EH (cell line): ENCODE data around the gene TBC1D20.
A peak's percentile ranks its signal among the peaks of the same experiment; 100 is the strongest.

ENCODE experiments used
- DNase-seq: peaks from one replicate; pipeline ENCODE4 v3.0.0-alpha.2; 2015; ENCODE audit warnings: low read depth

TBC1D20 gene

DNA sequence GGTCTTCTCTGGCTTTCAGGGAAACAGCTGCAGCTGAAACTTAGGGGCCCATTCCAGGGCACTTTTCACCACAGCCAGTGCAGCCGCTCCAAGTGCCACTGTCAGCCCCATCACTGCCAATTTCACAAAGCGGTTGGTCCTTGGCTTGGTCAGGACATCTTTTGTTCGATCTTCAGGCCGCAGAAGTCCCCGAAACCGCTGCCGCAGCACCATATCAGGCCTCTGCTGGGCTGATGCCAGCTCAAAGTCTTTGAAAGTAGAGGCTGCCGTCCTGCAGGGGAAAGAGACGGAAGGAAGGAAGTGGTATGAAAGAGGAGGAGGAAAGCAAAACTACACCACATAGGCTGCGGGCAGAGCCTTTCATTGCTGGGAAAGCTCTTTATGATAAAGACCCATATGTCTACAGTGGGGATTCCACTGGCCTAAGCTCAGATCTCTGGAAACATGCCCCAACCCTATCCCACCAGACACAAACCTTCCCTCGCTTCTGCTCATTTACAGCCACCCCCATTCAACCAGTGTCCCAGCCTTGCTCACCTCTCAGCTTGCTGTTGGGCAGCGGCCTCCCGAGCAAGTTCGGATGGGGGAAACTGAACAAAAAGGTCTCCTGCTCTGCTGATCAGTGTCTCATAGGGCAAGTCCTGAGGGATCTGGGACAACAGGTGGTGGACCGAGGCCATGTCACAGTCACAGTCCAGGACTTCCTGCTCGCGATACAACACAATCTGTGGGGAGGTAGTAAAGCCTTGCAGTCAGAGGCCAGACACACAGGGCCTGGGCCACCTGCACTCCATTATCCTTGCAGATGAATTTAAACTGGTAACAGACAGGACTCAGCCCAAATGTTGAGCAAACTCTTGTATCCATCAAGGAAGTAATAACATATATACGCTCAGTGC, 23.5 kb downstream of the TBC1D20 start:
- no peak for DNase-seq

DNA sequence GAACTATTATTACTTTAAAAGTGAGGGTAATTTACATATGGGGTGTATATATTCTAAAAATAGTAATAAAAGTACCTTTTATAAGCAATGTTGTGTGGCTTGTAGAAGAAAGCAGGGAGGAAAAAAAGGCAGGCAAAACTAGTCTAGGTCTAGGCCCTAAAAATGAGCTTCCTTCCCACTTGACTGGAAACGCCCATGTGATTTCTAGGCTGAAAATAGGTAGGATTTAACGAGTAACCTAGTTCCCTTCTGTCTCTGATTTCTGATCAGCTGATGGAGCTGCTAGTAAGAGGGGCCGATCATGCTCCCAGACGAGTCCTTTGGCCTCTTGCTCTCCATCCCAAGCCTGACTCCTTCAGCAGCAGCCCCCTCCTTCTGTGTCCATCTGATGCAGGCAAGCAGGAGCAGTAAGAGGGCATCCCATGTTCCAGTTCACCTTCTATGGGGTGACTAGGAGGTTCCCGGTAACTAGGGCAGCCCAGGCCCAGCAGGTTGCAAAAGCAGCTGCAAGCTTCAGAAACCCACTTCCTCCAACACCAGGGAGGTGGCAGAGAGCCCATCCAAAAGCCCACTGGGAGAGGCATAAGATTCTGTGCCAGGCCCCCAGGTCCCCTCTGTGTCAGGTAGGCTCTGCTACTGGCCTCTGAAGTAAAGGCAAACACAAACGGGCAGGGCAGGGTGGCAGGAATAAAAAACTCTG, 24.4 kb downstream of the TBC1D20 start:
- DNase-seq = no peak

DNA sequence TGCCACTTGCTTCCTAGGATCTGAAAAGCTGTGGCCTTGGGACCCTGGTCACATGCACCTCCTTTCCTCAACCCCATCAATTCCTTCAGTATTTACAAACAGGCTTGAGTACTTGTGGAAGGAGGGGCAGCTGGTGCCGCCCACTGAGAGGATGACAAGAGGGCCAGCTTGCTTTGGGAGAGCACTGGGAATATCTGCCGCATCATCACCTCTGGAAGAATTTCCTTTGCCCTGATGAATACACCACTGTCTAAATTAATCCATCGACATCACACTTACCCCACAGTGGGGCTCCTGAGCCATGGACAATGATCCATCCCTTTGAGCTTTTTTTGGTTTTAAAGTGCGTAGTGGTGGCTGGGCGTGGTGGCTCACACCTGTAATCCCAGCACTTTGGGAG, 25.9 kb downstream of the TBC1D20 start:
- no peak for DNase-seq

DNA sequence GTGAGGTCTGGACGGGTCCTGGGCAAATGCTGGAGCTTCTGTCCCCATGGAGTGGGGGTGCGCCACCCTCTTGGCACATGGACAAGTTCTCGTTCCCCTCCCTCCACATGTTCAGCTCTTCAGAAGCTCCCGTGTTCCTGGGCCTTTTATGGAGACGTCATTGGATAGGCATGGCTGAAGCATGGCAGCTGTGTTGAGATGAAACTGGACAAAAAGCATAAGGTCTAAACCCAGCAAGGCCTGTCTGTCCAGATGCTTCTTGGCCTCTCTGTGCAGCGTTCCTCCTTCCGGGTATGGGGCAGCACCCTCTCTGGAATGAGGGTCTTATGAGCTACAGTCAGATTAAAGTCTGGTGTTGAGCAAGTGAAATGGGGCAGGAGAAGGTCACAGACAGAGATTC, 26.8 kb downstream of the TBC1D20 start:
- no peak for DNase-seq

DNA sequence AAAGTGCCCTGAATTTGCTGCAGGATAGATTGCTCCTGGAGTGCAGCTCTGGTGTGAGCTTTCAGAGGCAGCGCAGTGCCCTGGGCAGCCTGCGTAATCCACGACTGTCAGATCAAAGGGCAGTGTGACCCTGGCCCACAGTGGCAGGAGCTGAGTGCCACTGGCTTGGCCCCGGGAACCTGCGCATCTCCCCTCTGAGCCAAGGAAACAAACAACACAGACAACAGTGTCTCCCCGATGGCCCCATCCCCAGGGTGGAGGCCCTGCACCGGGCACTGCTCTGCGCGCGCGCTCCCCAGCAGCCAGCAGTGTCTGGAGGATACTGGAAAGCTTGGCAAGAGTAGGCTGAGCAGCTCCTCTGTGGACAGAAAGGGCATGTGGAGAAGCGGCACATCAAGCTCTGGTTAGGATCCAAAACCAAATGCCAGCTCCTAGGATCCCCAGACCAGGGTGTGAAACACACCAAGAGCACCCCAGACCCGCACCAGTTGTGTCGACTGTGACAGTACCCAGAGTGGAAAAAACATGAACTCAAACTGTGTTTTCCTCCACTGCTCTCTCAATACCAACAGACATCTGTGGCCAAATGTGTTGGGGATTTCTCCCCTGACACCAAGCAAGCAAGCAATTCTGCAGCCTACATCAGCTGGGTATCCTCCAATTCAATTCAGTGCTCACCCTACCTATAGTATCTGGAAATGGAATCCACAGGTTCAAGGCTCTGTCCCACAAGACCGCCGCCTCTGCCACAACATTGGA, 27.5 kb downstream of the TBC1D20 start:
- no peak for DNase-seq

DNA sequence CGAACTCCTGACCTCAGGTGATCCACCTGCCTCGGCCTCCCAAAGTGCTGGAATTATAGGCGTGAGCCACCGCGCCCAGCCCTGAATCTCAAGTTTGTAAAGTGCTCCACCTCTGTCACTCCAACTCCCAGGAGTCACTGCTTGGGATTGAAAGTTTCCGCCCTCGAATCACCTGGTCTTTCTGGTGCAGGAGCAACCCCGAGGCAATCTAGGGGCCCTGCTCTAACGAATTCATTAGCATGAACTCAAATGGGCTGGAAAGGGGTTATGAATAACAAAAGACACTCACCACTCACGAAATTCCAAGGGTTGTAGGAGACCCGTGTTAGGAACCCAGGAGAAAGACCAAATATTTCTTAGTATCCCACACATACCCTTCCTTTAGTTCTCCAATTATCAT, 28.1 kb downstream of the TBC1D20 start:
- DNase-seq = no peak

DNA sequence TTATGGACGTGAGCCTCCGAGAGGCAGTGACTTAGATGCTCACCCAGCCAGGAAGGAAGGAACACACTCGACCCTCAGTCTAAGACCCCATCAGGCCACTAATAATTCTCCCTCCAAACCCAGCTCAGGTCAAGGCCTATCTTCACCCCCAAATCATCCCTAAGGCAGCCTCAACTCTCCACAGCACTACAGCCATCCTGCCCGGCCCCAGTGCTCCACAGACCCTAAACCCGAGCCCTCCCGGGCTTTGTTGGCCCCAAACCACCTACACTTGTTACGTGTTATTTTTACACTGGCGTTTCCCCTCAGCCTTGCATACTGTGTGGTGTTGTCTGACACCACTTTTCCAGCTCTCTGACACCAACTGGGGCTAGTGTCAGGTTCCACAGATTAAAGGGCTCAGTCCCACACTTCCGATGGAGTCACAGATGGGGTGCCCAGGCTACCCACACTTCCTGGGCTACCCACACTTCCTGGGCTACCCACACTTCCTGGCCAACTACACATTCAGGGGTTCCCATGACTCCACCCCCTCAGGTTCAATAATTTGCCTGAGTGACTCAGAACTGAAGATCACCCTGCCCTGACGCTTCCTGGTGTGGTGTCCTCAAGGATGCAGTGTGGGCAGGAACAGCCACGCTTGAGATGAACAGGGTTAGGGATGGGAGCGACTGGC, 28.9 kb downstream of the TBC1D20 start:
- peak; percentile 19 for DNase-seq

DNA sequence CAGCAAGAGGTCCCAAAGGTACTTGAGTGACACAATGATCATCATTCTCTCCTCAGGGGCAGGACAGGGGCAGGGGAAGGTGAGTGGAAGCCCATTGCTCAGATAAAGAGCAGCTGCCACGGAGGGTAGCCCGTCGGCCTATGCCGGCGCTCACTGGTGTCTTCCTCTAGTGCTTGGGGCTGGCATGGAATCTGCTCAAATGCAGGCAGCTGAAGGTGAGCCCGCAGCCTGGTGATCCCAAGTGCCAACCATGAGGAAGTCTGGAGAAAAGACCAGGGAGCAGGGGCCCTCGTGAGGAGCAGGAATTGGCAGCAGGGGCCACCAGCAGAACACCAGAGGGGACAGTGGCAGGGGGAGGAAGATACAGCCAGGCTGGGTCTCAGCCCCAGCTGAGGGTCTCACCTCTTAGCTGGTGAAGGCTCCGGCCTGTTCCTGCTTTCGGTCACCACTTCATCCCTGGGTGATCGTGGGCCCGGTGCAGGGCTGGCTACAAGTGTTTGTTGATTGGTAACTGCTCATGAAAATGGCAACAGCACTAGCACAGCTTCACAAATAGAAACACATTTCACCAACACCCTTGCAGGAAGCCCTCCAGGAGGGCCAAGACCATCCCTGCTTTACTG, 29.5 kb downstream of the TBC1D20 start:
- no peak for DNase-seq

DNA sequence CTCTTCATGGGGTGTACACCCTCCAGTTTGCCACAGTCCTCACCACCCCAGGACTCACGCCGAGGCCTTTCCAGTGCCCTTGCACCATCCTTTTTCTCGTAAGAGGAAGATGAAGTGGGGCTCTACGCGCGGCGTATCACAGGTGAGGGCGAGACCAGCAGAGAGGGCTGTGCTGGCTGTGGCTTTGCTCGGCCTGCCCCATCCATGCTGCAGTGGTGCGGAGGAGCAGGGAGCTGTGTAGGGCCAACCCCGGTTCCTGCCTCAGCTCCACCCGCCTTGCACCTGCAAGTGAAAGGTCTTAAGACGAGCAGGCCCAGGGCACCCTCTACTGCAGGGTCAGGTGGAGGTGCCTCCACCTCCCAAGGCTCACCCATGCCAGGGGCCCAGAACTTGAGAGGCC, 30.1 kb downstream of the TBC1D20 start:
- no peak for DNase-seq

DNA sequence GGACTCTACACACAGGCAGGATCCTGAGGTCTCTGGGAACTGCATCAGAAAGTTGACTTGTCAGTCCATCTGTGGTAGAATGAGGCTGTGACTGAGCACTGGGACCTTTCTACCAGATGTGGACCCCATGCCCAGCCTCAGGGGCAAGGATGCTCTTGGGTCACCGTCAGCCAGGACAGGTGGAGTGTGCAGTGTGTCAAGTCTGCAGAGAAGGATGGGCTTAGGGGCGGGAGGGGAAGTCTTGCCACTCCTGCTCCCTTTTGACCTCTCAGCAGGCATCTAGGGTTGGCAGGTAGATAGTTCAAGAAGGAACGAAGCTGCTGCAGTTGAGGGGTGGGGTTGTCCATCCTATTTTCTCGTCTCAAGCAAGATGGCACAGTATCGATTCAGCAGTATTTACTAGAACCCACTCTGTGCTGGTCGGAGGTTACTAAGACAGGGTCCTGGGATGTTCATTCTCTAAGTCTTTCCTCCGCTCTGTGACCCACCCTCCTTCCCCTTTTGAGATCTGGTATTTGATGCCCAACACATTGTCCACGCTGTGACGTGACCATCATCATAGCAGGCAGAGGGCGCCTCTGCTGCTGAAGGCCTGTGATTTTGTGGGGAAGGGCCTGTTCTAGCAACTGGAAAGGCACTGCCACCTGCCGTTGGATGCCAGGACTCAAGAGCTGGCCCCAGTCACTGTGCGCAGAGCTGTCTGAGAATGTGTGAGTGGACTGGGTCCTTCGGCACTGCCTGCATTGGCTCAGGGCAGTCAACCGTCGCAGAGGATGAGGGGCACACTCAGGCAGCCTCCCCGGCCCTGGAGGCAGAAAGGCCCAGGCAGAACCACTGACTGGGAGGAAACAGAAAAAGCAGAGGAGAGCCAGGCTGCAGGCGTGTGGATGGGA, 31.1 kb downstream of the TBC1D20 start:
- peak; percentile 67 for DNase-seq

DNA sequence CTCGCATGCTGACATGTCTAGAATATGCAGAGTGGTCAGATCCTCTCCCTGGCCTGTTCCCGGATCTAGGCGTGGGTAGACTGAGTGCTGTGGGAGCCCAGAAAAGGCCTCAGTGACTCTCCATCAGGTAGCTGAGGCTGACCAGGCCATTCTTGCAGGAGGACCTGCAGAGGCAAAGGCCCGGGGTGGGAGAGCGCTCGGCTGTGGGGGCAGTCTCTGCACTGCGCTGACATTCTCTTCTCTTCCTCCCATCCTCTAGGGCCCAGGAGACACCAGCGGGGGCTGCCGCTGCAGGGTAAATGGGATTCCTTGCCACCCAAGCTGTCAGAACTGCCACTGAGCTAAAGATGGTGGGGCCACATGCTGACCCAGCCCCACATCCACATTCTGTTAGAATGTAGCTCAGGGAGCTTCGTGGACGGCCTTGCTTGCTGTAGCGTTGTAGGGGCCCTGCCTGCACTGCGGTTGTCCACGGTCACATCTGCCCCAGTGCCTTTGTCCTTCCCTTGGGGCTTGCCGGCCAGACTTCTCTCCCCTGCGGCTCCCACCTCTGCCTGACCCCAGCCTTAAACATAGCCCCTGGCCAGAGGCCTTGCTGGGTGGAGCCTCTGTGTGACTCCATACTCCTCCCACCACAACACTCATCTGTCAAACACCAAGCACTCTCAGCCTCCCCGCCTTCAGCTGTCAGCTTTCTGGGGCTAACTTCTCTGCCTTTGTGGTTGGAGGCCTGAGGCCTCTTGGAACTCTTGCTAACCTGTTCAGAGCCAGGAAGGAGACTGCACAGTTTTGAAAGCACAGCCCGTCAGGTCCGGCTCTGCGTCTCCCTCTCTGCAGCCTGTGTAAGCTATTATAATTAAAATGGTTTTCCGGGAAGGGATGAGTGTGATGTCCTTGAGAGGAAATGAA, 32.0 kb downstream of the TBC1D20 start:
- DNase-seq = peak; percentile 13

DNA sequence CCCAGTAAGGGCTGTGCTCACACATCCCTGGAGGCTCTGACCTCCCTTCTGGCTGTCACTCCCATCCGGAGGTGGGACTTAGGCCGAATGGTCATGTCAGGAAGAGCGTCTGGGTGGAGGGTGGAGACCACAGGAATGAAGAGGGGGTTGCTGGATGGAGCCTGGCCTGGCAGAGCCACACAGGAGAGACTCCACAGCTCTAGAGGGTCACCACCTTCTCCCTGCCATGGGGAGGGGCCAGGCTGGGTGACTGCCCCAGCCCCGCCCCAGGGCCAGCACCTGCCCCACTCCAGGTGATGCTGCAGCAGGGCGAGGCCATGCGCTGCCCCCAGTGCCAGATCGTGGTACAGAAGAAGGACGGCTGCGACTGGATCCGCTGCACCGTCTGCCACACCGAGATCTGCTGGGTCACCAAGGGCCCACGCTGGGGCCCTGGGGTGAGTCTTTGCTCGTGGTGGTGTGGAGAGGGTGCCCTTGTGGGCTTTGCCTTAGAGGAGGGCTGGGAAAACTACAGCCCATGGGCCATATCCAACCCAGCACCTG, 33.6 kb downstream of the TBC1D20 start:
- DNase-seq = no peak

DNA sequence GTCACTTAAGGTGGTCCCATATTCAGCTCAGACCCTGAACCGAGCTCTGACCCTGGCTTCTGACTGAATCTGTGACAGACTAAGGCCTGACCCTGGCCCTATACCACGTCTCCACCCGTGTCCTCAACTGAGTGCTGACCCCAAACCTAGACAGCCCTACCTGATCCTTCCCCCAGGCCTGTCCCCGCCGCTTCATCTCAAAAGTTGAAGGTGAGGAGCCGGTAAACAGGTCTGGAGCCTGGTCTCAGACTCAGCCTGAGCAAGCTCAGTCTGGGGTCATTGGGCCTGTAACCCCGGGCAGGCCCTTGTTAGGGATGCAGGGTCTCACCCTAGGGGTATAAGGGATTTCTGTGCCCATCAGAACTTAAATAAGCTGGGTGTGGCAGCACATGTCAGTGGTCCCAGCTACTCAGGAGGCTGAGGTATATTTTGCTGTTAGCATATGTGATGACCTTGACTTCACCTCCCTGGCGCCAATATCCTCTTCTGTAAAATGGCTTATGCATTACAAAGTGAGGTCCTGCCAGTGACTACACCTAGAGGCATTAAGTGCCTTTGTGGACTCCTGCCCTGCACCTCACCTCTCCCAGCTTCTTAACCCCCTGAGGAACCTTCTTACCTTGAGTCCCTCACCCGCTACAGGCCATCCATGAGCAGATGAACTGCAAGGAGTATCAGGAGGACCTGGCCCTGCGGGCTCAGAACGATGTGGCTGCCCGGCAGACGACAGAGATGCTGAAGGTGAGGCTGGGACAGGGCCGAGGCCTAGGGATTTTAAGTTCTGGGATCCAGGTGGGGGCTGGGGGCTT, 34.3 kb downstream of the TBC1D20 start:
- no peak for DNase-seq

DNA sequence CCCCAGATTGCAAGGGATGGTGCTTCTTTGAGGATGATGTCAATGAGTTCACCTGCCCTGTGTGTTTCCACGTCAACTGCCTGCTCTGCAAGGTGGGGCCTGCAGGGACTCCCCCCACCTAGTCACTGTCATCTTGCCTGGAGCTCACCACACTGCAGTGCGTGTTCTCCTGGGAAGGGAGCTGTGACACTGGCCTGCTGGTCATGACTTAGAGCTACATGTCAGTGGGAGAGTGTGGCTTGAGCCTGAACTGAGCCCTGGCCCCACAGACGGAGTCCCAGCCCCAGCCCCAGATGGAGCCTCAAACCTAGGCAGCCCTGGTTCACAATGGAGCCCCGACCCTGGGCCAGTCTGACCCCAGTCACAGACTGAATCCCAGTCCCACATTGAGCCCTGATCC, 34.9 kb downstream of the TBC1D20 start:
- no peak for DNase-seq

DNA sequence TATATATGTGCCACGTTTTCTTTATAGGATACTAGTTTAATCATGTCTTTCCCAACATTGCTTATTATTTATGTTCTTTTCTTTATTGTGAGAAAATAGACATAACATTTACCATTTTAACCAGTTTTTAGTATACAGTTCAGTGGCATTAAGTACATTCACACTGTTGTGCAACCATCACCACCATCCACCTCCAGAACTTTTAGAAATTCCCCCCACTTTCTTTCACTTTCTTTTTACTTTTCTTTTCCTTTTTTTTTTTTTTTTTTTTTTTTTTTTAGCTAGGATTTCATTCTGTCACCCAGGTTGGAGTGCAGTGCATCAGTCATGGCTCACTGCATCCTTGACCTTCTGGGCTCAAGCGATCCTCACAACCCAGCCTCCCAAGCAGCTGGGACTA, 35.8 kb downstream of the TBC1D20 start:
- no peak for DNase-seq

DNA sequence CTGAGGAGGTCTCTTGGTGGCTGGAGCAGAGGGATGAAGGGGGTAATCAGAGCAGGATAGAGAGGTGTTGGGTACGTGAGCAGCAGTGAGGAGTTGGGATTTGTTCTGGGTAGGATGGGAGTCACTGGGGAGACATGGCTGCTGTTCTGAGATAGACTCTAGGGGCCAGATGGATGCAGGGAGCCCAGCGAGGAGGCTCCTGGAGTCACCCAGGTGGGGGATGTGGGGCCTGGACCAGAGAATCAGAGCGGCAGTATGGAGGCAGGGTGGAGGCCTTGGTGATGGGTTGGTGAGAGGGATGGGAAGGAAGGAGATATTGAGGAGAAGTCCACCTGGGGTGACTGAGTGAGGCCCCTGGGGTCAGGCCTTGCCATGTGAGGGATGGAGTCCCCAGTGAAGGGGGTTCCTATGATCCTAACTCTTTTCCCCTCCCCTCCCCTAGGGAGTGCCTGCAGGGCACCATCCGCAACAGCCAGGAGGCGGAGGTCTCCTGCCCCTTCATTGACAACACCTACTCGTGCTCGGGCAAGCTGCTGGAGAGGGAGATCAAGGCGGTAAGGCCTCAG, 40.6 kb downstream of the TBC1D20 start:
- no peak for DNase-seq

DNA sequence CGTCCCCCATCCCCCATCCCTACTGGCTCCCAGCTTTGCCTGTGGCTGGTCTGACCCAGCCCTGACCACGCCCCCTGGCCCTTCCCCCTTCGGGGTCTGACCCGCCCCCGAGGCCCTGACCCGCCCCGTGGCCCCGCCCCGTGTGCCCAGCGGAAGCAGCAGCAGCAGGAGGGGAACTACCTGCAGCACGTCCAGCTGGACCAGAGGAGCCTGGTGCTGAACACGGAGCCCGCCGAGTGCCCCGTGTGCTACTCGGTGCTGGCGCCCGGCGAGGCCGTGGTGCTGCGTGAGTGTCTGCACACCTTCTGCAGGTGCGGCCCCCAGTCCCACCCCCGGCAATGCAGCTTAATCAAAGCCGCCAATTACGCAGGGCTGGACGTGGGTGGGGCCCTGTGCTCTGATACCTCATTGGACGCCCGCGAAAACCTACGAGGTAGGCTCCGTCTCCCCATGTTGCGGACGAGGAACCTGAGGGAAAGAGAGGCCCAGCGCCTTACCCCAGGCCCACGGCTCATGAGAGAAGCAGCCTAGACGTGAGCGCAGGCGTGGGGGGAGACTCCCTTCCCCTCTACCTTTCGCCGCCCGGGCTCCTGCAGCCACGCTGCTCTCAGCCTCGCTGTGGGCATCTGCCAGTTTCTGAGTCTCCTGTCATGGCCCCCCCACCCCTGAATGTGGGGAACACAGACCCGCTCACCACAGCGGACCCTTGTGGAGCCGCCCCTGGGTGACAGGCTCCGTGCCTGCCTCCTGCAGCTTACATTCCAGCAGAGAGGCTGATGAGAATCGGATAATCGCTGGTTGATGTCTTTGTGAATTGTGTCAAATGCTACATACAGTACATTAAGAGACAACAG, 41.4 kb downstream of the TBC1D20 start:
- no peak for DNase-seq
